ENCODE results near the gene OR5K2.

Gene OR5K2

DNA sequence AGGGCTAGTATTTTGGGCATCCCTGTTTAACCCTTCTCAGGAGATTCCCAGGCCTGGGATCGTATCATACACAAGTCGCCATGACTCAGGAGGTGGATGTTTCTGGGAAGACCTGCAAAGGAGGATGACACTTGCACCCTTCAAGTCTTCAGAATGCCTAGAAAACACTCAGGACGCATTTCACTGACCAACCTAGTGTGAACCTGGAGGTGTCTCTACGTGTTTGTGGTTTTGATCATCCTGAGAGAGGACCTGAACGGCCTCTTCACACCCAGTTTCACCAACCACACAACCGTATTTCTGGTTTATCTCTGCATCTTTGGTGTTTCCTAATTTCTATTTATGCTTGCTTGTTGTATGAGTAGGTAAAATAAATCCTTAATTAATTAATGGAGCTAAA lies 28.0 kb downstream of the OR5K2 start:
- no peak for DNase-seq

GRCh38 chr3:98528474-98529346 lies 31.2 kb downstream of the OR5K2 start:
- DNase-seq: no peak

DNA sequence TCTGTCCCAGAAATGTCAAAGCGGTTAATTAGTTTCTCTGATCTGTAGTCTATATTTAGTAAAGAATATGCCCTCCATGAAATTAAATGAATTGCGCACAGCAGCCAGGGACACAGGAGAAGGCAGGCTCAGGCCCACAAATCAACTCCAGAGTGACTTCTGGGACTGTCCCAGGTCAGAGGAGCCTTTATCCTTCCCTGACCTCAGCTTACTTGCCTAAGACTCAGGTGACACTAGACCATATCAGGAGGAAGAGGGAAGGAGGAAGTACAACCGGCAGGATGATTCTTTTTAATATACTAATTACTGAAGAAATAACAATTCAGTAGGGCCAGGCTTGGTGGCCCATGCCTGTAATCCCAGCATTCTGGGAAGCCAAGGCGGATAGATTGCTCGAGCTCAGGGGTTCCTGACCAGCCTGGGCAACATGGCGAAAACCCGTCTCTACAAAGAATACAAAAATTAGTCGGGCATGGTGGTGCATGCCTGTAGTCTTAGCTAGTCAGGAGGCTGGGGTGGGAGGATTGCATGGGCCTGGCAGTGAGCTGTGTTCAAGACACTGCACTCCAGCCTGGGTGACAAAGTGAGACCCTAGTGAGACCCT lies 32.5 kb downstream of the OR5K2 start:
- DNase-seq: no peak

GRCh38 chr3:98530676-98531075 lies 33.2 kb downstream of the OR5K2 start:
- DNase-seq: no peak

DNA sequence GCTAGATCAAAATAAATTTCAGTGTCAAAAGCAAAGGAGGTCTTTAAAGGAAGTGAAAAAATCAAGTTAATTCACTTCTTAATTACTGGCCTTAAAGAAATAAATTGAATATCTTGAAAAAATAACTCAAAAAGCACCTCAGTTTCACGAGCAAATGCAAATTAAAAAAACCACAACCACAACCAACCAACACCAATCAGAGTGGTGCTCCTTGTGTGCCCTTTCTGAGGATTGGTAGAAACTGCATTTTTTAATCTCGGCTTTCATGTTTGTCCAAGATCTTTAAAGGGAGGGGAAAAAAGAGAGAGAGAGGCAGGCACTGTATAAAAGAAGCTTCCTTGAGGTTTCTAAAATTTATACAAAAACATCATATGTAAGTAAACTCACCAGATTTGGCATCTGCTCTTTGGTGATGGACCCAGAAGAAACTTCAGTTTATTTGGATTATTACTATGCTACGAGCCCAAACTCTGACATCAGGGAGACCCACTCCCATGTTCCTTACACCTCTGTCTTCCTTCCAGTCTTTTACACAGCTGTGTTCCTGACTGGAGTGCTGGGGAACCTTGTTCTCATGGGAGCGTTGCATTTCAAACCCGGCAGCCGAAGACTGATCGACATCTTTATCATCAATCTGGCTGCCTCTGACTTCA lies 34.3 kb downstream of the OR5K2 start, which contains the start of gene GPR15:
Gene GPR15 (plus strand): TSS at position 357 of the 653 bp plus-strand sequence. CDS start 56 bp downstream, at position 413.
- no peak for DNase-seq

DNA sequence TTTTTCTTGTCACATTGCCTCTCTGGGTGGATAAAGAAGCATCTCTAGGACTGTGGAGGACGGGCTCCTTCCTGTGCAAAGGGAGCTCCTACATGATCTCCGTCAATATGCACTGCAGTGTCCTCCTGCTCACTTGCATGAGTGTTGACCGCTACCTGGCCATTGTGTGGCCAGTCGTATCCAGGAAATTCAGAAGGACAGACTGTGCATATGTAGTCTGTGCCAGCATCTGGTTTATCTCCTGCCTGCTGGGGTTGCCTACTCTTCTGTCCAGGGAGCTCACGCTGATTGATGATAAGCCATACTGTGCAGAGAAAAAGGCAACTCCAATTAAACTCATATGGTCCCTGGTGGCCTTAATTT lies 34.8 kb downstream of the OR5K2 start:
- DNase-seq: no peak

DNA sequence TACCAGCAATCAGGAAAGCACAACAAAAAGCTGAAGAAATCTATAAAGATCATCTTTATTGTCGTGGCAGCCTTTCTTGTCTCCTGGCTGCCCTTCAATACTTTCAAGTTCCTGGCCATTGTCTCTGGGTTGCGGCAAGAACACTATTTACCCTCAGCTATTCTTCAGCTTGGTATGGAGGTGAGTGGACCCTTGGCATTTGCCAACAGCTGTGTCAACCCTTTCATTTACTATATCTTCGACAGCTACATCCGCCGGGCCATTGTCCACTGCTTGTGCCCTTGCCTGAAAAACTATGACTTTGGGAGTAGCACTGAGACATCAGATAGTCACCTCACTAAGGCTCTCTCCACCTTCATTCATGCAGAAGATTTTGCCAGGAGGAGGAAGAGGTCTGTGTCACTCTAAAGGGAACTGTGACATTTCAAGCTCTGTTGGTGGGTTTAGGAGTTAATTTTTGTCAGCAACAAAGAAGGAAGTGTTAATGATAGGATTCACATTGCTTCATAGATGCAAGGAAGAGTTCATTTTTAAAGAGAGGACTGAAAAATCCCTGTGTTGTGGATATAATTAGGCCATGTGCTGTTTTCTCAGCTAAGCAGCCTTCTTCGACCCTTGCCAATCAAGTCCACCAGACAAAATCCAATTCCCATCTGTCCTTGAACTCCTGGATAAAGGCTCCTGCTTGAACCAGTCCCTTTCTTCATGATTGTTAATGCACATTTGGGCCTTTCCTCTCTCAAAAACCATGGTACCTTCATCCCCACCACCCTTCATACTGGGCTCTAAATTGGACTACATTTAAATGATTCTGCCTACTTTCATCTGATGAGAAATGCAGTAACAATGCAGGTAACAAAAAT lies 35.5 kb downstream of the OR5K2 start:
- DNase-seq: no peak

GRCh38 chr3:98534168-98534567 lies 36.7 kb downstream of the OR5K2 start:
- DNase-seq: no peak

- DNase-seq: no peak
These were observed 37.3 kb downstream of the OR5K2 start for GRCh38 chr3:98534734-98535133.

- DNase-seq: no peak
These were observed 39.1 kb downstream of the OR5K2 start for GRCh38 chr3:98536456-98537017.

DNA sequence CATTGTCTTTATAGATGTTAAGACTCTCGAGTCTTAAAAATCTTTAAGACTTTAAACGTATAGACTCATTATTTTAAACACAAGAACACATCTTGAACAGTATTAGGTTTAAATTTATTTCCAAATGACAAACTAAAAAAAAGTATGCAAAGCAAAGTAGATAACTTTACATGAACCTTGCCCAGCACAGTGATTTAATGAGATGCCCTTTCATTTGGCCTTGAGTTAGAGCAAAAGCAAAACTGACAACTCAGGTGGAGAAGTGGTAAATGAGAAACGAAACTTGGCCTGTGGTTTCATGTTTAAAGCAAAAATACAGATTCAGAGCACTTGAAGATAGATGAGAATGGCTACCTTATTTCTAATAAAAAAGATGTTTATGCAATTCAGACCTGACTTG lies 42.9 kb downstream of the OR5K2 start:
- peak; percentile 80 for DNase-seq

- peak; percentile 18 for DNase-seq
These were observed 44.2 kb downstream of the OR5K2 start for GRCh38 chr3:98541695-98542094.

DNA sequence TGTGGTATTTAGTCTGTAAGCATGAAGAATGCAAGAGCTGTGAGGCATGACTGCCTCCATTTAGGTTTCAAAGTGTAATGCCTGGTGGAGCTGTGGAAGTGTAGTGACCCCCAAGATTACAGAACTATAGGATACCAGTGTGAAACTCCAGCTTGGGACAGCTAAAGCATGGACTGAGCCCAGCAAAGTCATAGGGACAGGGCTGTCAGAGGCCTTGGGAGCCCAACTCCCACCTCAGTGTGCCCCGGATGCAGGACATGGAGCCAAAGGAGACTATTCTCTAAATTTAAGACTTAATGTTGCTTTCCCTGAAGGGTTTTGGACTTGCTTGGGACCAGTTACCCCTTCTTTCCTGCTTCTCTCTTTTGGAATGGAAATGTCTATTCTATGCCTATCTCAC lies 45.1 kb downstream of the OR5K2 start:
- DNase-seq: no peak

DNA sequence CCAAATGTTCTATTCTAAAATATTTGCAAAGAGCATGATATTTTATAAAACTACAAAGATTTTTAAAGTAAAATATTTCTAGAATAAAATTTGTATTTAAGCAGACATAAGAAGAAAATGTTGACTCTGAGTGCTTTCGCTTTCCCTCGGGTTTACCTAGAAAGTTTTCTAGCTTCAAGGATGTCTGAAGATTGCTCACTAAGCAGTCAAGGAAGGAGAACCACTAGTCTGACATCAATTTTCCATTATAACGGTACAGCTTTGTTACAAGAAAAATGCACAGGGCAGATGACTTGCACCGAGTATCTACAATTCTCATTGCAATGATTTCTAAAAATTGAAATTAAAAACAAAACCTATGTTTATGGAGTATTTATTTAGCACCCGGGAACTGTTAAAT lies 48.5 kb downstream of the OR5K2 start:
- DNase-seq: peak; percentile 32
